ENCODE results near the gene DNAJC4.

DNA sequence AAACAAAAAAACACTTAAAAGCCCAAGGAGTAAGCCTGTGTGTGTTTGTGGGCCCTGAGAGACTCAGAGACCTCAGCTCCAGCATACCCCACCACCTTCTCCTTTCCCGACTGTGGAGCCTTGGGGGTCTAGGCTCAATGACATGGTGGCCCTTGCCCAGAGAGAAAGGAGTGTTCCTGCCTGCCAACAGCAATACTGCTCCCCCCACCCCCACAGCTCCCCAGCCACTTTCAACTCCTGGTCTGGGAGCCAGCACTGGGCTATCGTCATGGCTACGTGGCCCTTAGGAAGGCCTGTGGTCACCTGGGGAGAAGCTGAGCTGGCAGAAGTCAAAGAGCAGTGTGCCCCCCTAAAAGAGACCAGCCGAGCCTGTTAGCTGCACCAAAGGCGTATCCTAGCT lies 13.8 kb downstream of the DNAJC4 start:
- TF ChIP-seq, protein P1, sequence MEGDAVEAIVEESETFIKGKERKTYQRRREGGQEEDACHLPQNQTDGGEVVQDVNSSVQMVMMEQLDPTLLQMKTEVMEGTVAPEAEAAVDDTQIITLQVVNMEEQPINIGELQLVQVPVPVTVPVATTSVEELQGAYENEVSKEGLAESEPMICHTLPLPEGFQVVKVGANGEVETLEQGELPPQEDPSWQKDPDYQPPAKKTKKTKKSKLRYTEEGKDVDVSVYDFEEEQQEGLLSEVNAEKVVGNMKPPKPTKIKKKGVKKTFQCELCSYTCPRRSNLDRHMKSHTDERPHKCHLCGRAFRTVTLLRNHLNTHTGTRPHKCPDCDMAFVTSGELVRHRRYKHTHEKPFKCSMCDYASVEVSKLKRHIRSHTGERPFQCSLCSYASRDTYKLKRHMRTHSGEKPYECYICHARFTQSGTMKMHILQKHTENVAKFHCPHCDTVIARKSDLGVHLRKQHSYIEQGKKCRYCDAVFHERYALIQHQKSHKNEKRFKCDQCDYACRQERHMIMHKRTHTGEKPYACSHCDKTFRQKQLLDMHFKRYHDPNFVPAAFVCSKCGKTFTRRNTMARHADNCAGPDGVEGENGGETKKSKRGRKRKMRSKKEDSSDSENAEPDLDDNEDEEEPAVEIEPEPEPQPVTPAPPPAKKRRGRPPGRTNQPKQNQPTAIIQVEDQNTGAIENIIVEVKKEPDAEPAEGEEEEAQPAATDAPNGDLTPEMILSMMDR (IDR thresholded peaks at IDR 0.05) = no peak
- TF ChIP-seq POLR2A (IDR thresholded peaks at IDR 0.05) = no peak

All from thyroid gland (tissue), 4 donors.